HEK293T (cell line): ENCODE results near the gene SETD1B.

Source experiments
- CTCF ChIA-PET: fragments of 350-600 bp; formaldehyde crosslinking; extraction: SDS; loops from one replicate; lab custom pipeline; 2021; ENCODE audit warnings: antibody characterized with exemption, inconsistent platforms; lab: Yijun Ruan, JAX
- POLR2A ChIA-PET: fragments of 350-600 bp; formaldehyde crosslinking; extraction: SDS; loops from one replicate; lab custom pipeline; 2020; ENCODE audit warnings: antibody characterized with exemption, inconsistent platforms; lab: Yijun Ruan, JAX
- DNase-seq: peaks from one replicate; pipeline ENCODE4 v3.0.0; 2012; ENCODE audit warnings: mixed read lengths; ENCODE audit errors: extremely low spot score
- ARNT ChIP-seq: fragments of 450-650 bp; IDR thresholded peaks from 2 replicates; pipeline ENCODE4 v1.6.1; 2017; ENCODE audit warnings: mild to moderate bottlenecking
- BHLHE40 ChIP-seq: fragments of 450-650 bp; IDR thresholded peaks from 2 replicates; pipeline ENCODE4 v1.6.1; 2016; ENCODE audit warnings: mild to moderate bottlenecking, moderate library complexity, borderline replicate concordance
- CTBP1 ChIP-seq: fragments of 450-650 bp; IDR thresholded peaks from 2 replicates; pipeline ENCODE4 v1.6.1; 2016; ENCODE audit warnings: borderline replicate concordance
- ELF4 ChIP-seq: fragments of 450-650 bp; IDR thresholded peaks from 2 replicates; pipeline ENCODE4 v1.6.1; 2017; ENCODE audit warnings: antibody characterized with exemption
- FOXA1 ChIP-seq: fragments of 450-650 bp; IDR thresholded peaks from 2 replicates; pipeline ENCODE4 v1.6.1; 2016; ENCODE audit warnings: mild to moderate bottlenecking
- FOXK2 ChIP-seq: fragments of 450-650 bp; IDR thresholded peaks from 2 replicates; pipeline ENCODE4 v1.6.1; 2016; ENCODE audit warnings: mild to moderate bottlenecking
- FOXM1 ChIP-seq: fragments of 450-650 bp; IDR thresholded peaks from 2 replicates; pipeline ENCODE4 v1.6.1; 2017; ENCODE audit warnings: mild to moderate bottlenecking, borderline replicate concordance
- HDGF ChIP-seq: fragments of 450-650 bp; IDR thresholded peaks from 2 replicates; pipeline ENCODE4 v1.6.1; 2017; ENCODE audit warnings: antibody characterized with exemption, borderline replicate concordance
- L3MBTL2 ChIP-seq: fragments of 450-650 bp; conservative IDR thresholded peaks from 2 replicates; pipeline ENCODE4 v1.6.1; 2016; ENCODE audit warnings: mild to moderate bottlenecking
- LEF1 ChIP-seq: fragments of 450-650 bp; IDR thresholded peaks from 2 replicates; pipeline ENCODE4 v1.6.1; 2017; ENCODE audit warnings: mild to moderate bottlenecking, borderline replicate concordance
- NFRKB ChIP-seq: fragments of 450-650 bp; IDR thresholded peaks from 2 replicates; pipeline ENCODE4 v1.6.1; 2016; ENCODE audit warnings: mild to moderate bottlenecking, moderate library complexity
- PKNOX1 ChIP-seq: fragments of 450-650 bp; IDR thresholded peaks from 2 replicates; pipeline ENCODE4 v1.6.1; 2016
- SP1 ChIP-seq: fragments of 450-650 bp; IDR thresholded peaks from 2 replicates; pipeline ENCODE4 v1.6.1; 2017
- SUZ12 ChIP-seq: fragments of 450-650 bp; IDR thresholded peaks from 2 replicates; pipeline ENCODE4 v1.6.1; 2016; ENCODE audit warnings: mild to moderate bottlenecking
- TARDBP ChIP-seq: fragments of 450-650 bp; IDR thresholded peaks from 2 replicates; pipeline ENCODE4 v1.6.1; 2016
- ZNF384 ChIP-seq: fragments of 450-650 bp; IDR thresholded peaks from 2 replicates; pipeline ENCODE4 v1.6.1; 2016

The SETD1B gene

GRCh38 chr12:121778567-121779421 lies 25.0 kb upstream of the SETD1B start:
- CTCF ChIA-PET, result interaction anchor here (0.6 to 10.0 kb wide), 2 partner anchors 17 to 189 kb away, joined by 4 to 87 read pairs; partner anchors contain the start of gene RHOF

GRCh38 chr12:121779422-121779895 lies 24.4 kb upstream of the SETD1B start:
- POLR2A ChIA-PET, result interaction anchor here (0.9 kb wide), 1 partner anchor 19 kb away, joined by 3 read pairs; no protein-coding TSS in a partner anchor
- CTCF ChIA-PET, result interaction anchor here (0.6 to 10.0 kb wide), 2 partner anchors 16 to 188 kb away, joined by 4 to 87 read pairs; partner anchors contain the start of gene RHOF
- TF ChIP-seq PKNOX1, result no peak
- TF ChIP-seq SUZ12, result no peak
- no peak for TF ChIP-seq ZNF384
- TF ChIP-seq FOXA1, result no peak
- no peak for TF ChIP-seq BHLHE40
- TF ChIP-seq NFRKB, result no peak
- TF ChIP-seq ELF4, result no peak
- TF ChIP-seq TARDBP, result no peak
- DNase-seq, result no peak

More at GRCh38 chr12:121778567-121779421, 25.0 kb upstream of the SETD1B start:
- DNase-seq, result no peak
- POLR2A ChIA-PET, result no interaction called here
- TF ChIP-seq CTBP1 (no peak), FOXK2 (no peak), SUZ12 (no peak), NFRKB (no peak), LEF1 (no peak)

- CTCF ChIA-PET, result interaction anchor here (10.0 kb wide), 1 partner anchor 15 kb away, joined by 87 read pairs; the partner anchor contains the start of gene RHOF
- no peak for TF ChIP-seq NFRKB
- no peak for TF ChIP-seq L3MBTL2
- TF ChIP-seq FOXM1, result no peak
- POLR2A ChIA-PET, result interaction anchor here (0.6 to 2.4 kb wide), 3 partner anchors 13 to 68 kb away, joined by 3 to 12 read pairs (median 3); partner anchors contain the start of gene RHOF
- no peak for DNase-seq
Observed at GRCh38 chr12:121780429-121780828, 23.4 kb upstream of the SETD1B start.

- TF ChIP-seq LEF1 (no peak), FOXA1 (no peak), TARDBP (no peak), HDGF (no peak), CTBP1 (no peak), SP1 (no peak), NFRKB (no peak), FOXK2 (no peak), SUZ12 (no peak), L3MBTL2 (no peak), FOXM1 (no peak), BHLHE40 (no peak), ARNT (no peak), PKNOX1 (no peak), ZNF384 (no peak), ELF4 (no peak)
- CTCF ChIA-PET, result interaction anchor here (0.8 to 10.0 kb wide), 4 partner anchors 9 to 30 kb away, joined by 3 to 87 read pairs (median 4); partner anchors contain the start of gene RHOF
- POLR2A ChIA-PET, result interaction anchor here (1.0 to 2.4 kb wide), 4 partner anchors 12 to 107 kb away, joined by 3 to 12 read pairs (median 6); partner anchors contain the start of genes PSMD9, RHOF and TMEM120B
- DNase-seq, result no peak
Observed at GRCh38 chr12:121781484-121781997, 22.3 kb upstream of the SETD1B start.

GRCh38 chr12:121781998-121782979 lies 21.5 kb upstream of the SETD1B start:
- no peak for DNase-seq
- ChIA-PET CTCF (interaction anchor here (0.6 to 10.0 kb wide), 5 partner anchors 9 to 375 kb away, joined by 3 to 87 read pairs (median 3); partner anchors contain the start of gene RHOF), POLR2A (interaction anchor here (1.0 to 2.4 kb wide), 4 partner anchors 11 to 106 kb away, joined by 3 to 12 read pairs (median 6); partner anchors contain the start of genes PSMD9, RHOF and TMEM120B)
- TF ChIP-seq HDGF, result no peak
- no peak for TF ChIP-seq ZNF384
- TF ChIP-seq SP1, result no peak
- TF ChIP-seq BHLHE40, result no peak
- TF ChIP-seq PKNOX1, result no peak
- no peak for TF ChIP-seq TARDBP
- no peak for TF ChIP-seq ARNT
- TF ChIP-seq LEF1, result no peak
- TF ChIP-seq SUZ12, result no peak
- TF ChIP-seq CTBP1, result no peak
- TF ChIP-seq FOXM1, result no peak
- no peak for TF ChIP-seq FOXA1
- TF ChIP-seq NFRKB, result no peak
